Mesodermal cell (in vitro differentiated cells): ENCODE data around the gene LSMEM2.
"Not testable (repeated sequence)": the region's sequence is repeated elsewhere in the genome, so short reads cannot be mapped to it uniquely, and the experiment has no call there.

ENCODE experiments used
- H3K27ac ChIP-seq: 2 replicates; pipeline ENCODE4 v1.7.0; 2013; ENCODE audit warnings: mild to moderate bottlenecking, low read depth, low read length, moderate library complexity; ENCODE audit not compliant: severe bottlenecking
- H3K36me3 ChIP-seq: 2 replicates; pipeline ENCODE4 v1.7.1; 2013; ENCODE audit warnings: mild to moderate bottlenecking, low read length, moderate library complexity; ENCODE audit not compliant: control insufficient read depth, insufficient read depth
- H3K4me1 ChIP-seq: one replicate; pipeline ENCODE4 v1.7.1; 2013; ENCODE audit warnings: mild to moderate bottlenecking, low read length; ENCODE audit not compliant: insufficient read depth, control insufficient read depth, poor library complexity, severe bottlenecking
- H3K4me3 ChIP-seq: 2 replicates; pipeline ENCODE4 v1.7.0; 2013; ENCODE audit warnings: low read length, control low read depth, mild to moderate bottlenecking; ENCODE audit not compliant: insufficient read depth, poor library complexity, severe bottlenecking; ENCODE audit errors: extremely low read depth
- H3K9me3 ChIP-seq: 2 replicates; pipeline ENCODE4 v1.7.1; 2013; ENCODE audit warnings: mild to moderate bottlenecking, low read length, moderate library complexity; ENCODE audit not compliant: control insufficient read depth
- WGBS, 2 experiments: methylation state at CpG; one replicate each; pipeline ENCODE4 v1.1.5; 2013; ENCODE audit warnings: missing lambda C conversion rate in 2 of 2; ENCODE audit not compliant: insufficient coverage in 2 of 2; 5-methylcytosine and 5-hydroxymethylcytosine counted together

LSMEM2 gene

GRCh38 chr3:50237754-50238548, 40.9 kb upstream of the LSMEM2 start:
- Histone ChIP-seq H3K36me3 (peaks cover 33% of the 10 kb centered on the region), H3K27ac (peak overlapping the region; percentile 74), H3K4me1 (peaks cover 36% of the 10 kb centered on the region), H3K4me3 (peak overlapping the region; percentile 97), H3K9me3 (no peaks in the 10 kb centered on the region)
- WGBS, 2 experiments, result 4 to 7% methylated on average over 29 to 30 of the region's 31 CpGs

DNA sequence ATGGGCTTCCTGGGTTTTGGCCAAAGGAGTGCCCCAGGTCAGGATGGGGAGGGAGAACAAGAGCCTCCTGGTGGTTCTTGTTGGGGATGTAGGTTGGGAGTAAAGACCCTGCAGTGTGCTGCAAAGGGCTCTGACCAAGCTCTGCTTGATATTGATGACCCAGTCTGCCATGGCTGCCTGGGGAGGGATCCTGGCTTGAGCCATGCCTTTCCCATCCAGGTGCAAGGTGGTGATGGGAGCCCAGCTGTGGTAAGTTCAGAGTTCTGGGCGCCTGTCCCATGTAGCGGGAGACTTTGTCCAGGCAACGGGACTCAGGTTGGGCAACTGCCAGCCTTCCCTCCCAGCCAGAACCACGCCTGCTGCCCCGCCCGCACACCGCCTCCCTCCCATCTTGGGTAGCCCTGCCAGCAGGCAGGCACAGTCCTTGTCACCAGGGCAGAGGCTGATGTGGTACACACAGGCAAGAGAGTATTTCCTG, 40.3 kb upstream of the LSMEM2 start:
- peak overlapping the region; percentile 97 for H3K4me3 ChIP-seq
- peaks cover 40% of the 10 kb centered on the region for H3K36me3 ChIP-seq
- peaks cover 42% of the 10 kb centered on the region for H3K4me1 ChIP-seq
- 88 to 95% methylated on average over 5 to 7 of the region's 7 CpGs for WGBS, 2 experiments
- H3K27ac ChIP-seq, result peak overlapping the region; percentile 74
- H3K9me3 ChIP-seq, result no peaks in the 10 kb centered on the region

DNA sequence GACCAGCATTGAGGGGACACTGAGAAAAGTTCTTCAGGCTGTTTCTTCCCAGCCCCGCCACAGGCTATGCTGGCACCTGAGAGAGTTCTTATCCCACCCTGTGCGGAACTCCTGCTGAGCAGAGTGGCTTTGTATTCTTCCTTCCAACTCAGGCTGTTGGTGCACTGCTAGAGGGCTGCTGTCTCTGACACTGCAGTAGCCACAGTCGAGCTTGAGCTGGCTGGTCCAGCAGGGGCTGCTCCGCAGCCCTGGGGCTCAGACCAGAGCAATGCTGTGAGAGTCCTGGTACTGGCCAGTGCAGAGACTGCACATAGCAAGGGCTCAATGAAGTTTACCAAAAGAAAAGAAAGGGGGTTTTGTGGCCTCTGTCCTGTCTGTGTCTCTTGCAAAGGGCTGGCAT, 39.2 kb upstream of the LSMEM2 start:
- peaks cover 50% of the 10 kb centered on the region for H3K36me3 ChIP-seq
- peaks cover 47% of the 10 kb centered on the region for H3K4me1 ChIP-seq
- no peaks in the 10 kb centered on the region for H3K9me3 ChIP-seq
- WGBS, 2 experiments, result 51 to 73% methylated on average over 3 to 4 of the region's 4 CpGs
- no peak overlapping the region for H3K4me3 ChIP-seq
- H3K27ac ChIP-seq, result no peak overlapping the region

GRCh38 chr3:50241163-50241562, 37.7 kb upstream of the LSMEM2 start:
- Histone ChIP-seq H3K36me3 (peaks cover 60% of the 10 kb centered on the region), H3K4me3 (peak overlapping the region; percentile 16), H3K9me3 (no peaks in the 10 kb centered on the region), H3K27ac (peak overlapping the region; percentile 36), H3K4me1 (peaks cover 57% of the 10 kb centered on the region)
- 6 to 14% methylated on average over 1 to 3 of the region's 4 CpGs for WGBS, 2 experiments

DNA sequence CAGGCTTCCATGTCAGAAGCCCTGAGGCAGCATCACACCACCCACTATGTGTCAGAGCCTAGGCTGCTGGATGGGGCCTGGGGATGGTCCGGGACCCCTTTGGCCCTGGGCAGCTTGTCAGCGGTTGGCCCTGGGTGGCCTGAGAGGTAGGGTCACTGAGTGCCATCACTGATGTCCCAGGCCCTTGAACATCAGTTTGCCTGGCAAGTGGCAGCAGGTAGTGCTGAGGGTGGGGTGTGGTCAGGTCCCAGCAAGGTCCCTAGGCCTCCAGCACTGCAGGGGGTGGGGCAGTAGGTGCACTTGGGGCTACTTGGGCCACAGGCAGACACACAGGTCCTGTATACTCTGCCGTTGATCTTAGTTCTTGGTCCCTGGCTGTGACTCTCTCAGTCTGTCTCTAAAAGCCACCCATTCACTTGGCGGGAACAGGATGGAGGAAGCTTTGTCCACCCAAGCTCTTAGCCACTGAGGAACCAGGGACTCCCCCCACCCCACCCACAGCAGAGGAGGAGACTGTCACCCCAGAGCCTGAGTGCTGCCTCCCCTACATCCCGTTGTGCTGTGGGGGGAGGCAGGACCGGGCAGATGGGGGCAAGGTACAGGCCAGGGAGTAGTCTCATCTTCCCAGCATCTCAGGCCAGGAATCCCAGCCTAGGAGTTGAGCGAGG, 37.0 kb upstream of the LSMEM2 start:
- Histone ChIP-seq H3K27ac (peak overlapping the region; percentile 36), H3K4me3 (no peak overlapping the region)

GRCh38 chr3:50242381-50242770, 36.5 kb upstream of the LSMEM2 start:
- Histone ChIP-seq H3K4me3 (no peak overlapping the region), H3K4me1 (peaks cover 68% of the 10 kb centered on the region), H3K27ac (peak overlapping the region; percentile 67), H3K9me3 (no peaks in the 10 kb centered on the region), H3K36me3 (peaks cover 62% of the 10 kb centered on the region)
- WGBS, 2 experiments, result no CpG with 5 or more reads among the region's 3 CpGs

More for the DNA sequence above, 37.0 kb upstream of the LSMEM2 start:
- WGBS, 2 experiments, result 82% methylated on average over 4 to 5 of the region's 7 CpGs
- Histone ChIP-seq H3K9me3 (no peaks in the 10 kb centered on the region), H3K4me1 (peaks cover 63% of the 10 kb centered on the region), H3K36me3 (peaks cover 60% of the 10 kb centered on the region)

- H3K4me1 ChIP-seq, result peaks cover 74% of the 10 kb centered on the region
Measured at GRCh38 chr3:50242851-50243542, 35.9 kb upstream of the LSMEM2 start.

DNA sequence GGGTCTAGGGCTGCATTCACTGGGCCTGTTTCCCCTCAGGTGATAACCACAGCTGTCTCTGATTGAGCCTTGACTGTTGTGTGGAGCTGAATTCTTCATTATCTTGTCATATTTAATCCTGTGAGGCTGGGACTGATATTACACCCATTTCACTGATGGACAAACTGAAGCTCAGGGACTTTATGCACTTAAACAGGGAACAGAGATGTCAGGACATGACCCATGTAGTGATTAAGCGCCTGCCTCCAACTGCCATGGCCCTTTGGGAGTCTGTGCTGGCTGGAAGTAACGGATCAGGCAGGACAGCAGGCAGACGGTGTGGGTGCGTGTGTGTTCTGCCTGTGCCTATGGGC, 35.4 kb upstream of the LSMEM2 start:
- H3K27ac ChIP-seq, result peak overlapping the region; percentile 67
- H3K4me1 ChIP-seq, result peaks cover 79% of the 10 kb centered on the region

More at GRCh38 chr3:50242851-50243542, 35.9 kb upstream of the LSMEM2 start:
- peaks cover 68% of the 10 kb centered on the region for H3K36me3 ChIP-seq
- H3K9me3 ChIP-seq, result no peaks in the 10 kb centered on the region
- H3K27ac ChIP-seq, result peak overlapping the region; percentile 67
- WGBS, 2 experiments, result 67 to 70% methylated on average over 8 to 13 of the region's 14 CpGs
- no peak overlapping the region for H3K4me3 ChIP-seq

GRCh38 chr3:50244813-50245212, 34.1 kb upstream of the LSMEM2 start:
- H3K4me1 ChIP-seq, result peaks cover 83% of the 10 kb centered on the region
- WGBS, 2 experiments, result 92 to 100% methylated on average over 2 to 4 of the region's 6 CpGs

More for the DNA sequence above, 35.4 kb upstream of the LSMEM2 start:
- 92 to 100% methylated on average over 3 to 4 of the region's 4 CpGs for WGBS, 2 experiments
- H3K36me3 ChIP-seq, result peaks cover 66% of the 10 kb centered on the region
- no peaks in the 10 kb centered on the region for H3K9me3 ChIP-seq
- H3K4me3 ChIP-seq, result no peak overlapping the region

GRCh38 chr3:50245251-50245745, 33.6 kb upstream of the LSMEM2 start:
- Histone ChIP-seq H3K36me3 (peaks cover 66% of the 10 kb centered on the region), H3K9me3 (no peaks in the 10 kb centered on the region), H3K27ac (peak overlapping the region; percentile 92), H3K4me1 (peaks cover 78% of the 10 kb centered on the region), H3K4me3 (no peak overlapping the region)
- 88 to 90% methylated on average over 14 to 16 of the region's 16 CpGs for WGBS, 2 experiments

More at GRCh38 chr3:50244813-50245212, 34.1 kb upstream of the LSMEM2 start:
- Histone ChIP-seq H3K27ac (peak overlapping the region; percentile 92), H3K36me3 (peaks cover 65% of the 10 kb centered on the region)
- not testable (repeated sequence) for H3K9me3 ChIP-seq, H3K4me3 ChIP-seq
